GM19239 (cell line): Measurements from ENCODE around the gene NOL4L.
A peak's percentile ranks its signal among the peaks of the same experiment; 100 is the strongest.
"Not testable (repeated sequence)": the region's sequence is repeated elsewhere in the genome, so short reads cannot be mapped to it uniquely, and the experiment has no call there.

Source experiments
- DNase-seq: peaks from one replicate; pipeline ENCODE4 v3.0.0; 2011; ENCODE audit warnings: low spot score; ENCODE audit not compliant: insufficient read length
- FAIRE-seq: peaks from 2 replicates; lab custom pipeline; 2011; peaks lifted over from hg19 to GRCh38; lab: Jason Lieb, UNC

Gene NOL4L

GRCh38 chr20:32477594-32478512 is 107.3 kb downstream of the NOL4L start:
- no peak for FAIRE-seq

GRCh38 chr20:32476684-32477593 is 108.2 kb downstream of the NOL4L start:
- no peak for DNase-seq
- FAIRE-seq = no peak

More at GRCh38 chr20:32477594-32478512, 107.3 kb downstream of the NOL4L start:
- DNase-seq = no peak

GRCh38 chr20:32474967-32475811 is 109.9 kb downstream of the NOL4L start:
- no peak for FAIRE-seq
- no peak for DNase-seq

GRCh38 chr20:32474717-32474966 is 110.5 kb downstream of the NOL4L start:
- DNase-seq (no peak), FAIRE-seq (no peak)

GRCh38 chr20:32474009-32474716 is 111.0 kb downstream of the NOL4L start:
- DNase-seq = no peak
- FAIRE-seq = no peak

GRCh38 chr20:32473231-32474008 is 111.7 kb downstream of the NOL4L start:
- no peak for DNase-seq

GRCh38 chr20:32472581-32473207 is 112.4 kb downstream of the NOL4L start:
- no peak for FAIRE-seq
- DNase-seq = no peak

More at GRCh38 chr20:32473231-32474008, 111.7 kb downstream of the NOL4L start:
- no peak for FAIRE-seq

- DNase-seq (no peak), FAIRE-seq (no peak)
Observed at GRCh38 chr20:32470940-32471339, 114.2 kb downstream of the NOL4L start.

GRCh38 chr20:32470025-32470861 is 114.9 kb downstream of the NOL4L start:
- DNase-seq (peak; percentile 55), FAIRE-seq (peak; percentile 14)

- FAIRE-seq (no peak), DNase-seq (no peak)
Observed at GRCh38 chr20:32468860-32469259, 116.3 kb downstream of the NOL4L start.

GRCh38 chr20:32468313-32468640 is 116.9 kb downstream of the NOL4L start:
- no peak for FAIRE-seq
- DNase-seq = no peak

GRCh38 chr20:32467506-32468312 is 117.4 kb downstream of the NOL4L start:
- DNase-seq (no peak), FAIRE-seq (no peak)

GRCh38 chr20:32466739-32467505 is 118.2 kb downstream of the NOL4L start:
- FAIRE-seq (no peak), DNase-seq (no peak)

- DNase-seq, FAIRE-seq: not testable (repeated sequence)
Observed at GRCh38 chr20:32465901-32466675, 119.0 kb downstream of the NOL4L start.

- no peak for DNase-seq
- FAIRE-seq = no peak
Observed at GRCh38 chr20:32465092-32465900, 119.8 kb downstream of the NOL4L start.
